K562 (cell line): ENCODE measurements around the gene CLDN20. TPM values are rescaled to one million over a fixed set of nuclear protein-coding genes. Genes with fewer than 3 reads are reported as not detected.

Source experiments
- ATAC-seq: fragments of 200-7000 bp; cut with Tn5 transposase; 3 replicates; pipeline ENCODE4 v1.9.1; 2020; ENCODE audit warnings: moderate library complexity
- BruUV-seq: library from RNA; stranded (reverse); fragments of 400-500 nt; replicated peaks from 2 replicates; lab custom pipeline; 2021; lab: Mats Ljungman, UMichigan
- CTCF ChIA-PET: fragments of 300-600 bp; formaldehyde crosslinking; extraction: SDS; loops from one replicate; lab custom pipeline; 2021; ENCODE audit warnings: low intra/inter-chr PET ratio; lab: Yijun Ruan, JAX
- POLR2A ChIA-PET: fragments of 300-600, 350-650 bp; sonication (Branson Sonifier 250); formaldehyde crosslinking; extraction: SDS; loops from one replicate; lab custom pipeline; 2021; ENCODE audit warnings: antibody characterized with exemption, inconsistent platforms; lab: Yijun Ruan, JAX
- DNase-seq, 4 experiments: peaks; one replicate each; pipeline versions ENCODE4 v3.0.0 to v3.0.0-alpha.2; 2011 to 2018; ENCODE audit warnings: low spot score in 3 of 4, mixed read lengths in 3 of 4; ENCODE audit errors: extremely low read depth in 1 of 4
- FAIRE-seq: peaks from 2 replicates; lab custom pipeline; 2011; peaks lifted over from hg19 to GRCh38; lab: Jason Lieb, UNC
- H2AFZ ChIP-seq: 2 replicates; pipeline ENCODE4 v1.6.0; 2011; ENCODE audit warnings: low read depth, low read length, control low read depth, inconsistent platforms
- H3K27ac ChIP-seq: fragments of 200-600 bp; 3 replicates; pipeline ENCODE4 v1.8.0; 2011; ENCODE audit warnings: low read depth, mild to moderate bottlenecking, control low read depth, inconsistent platforms, low read length, moderate library complexity, mixed read lengths; ENCODE audit errors: extremely low read depth
- H3K27me3 ChIP-seq, 2 experiments: fragments of 300-600 bp in 1 of 2; 2 replicates in 1 of 2; 3 replicates in 1 of 2; pipeline versions ENCODE4 v1.6.0 to v1.8.0; 2011; ENCODE audit warnings: inconsistent platforms in 2 of 2, low read length in 2 of 2, mild to moderate bottlenecking in 1 of 2, mixed read lengths in 1 of 2, moderate library complexity in 1 of 2; ENCODE audit not compliant: control insufficient read depth in 2 of 2, insufficient read depth in 2 of 2
- H3K36me3 ChIP-seq: fragments of 300-600 bp; 3 replicates; pipeline ENCODE4 v1.8.0; 2011; ENCODE audit warnings: mild to moderate bottlenecking, low read length, inconsistent platforms; ENCODE audit not compliant: control insufficient read depth, insufficient read depth
- H3K4me1 ChIP-seq, 2 experiments: fragments of 200-600 bp in 1 of 2; replicated peaks in 1 of 2; 2 replicates in 1 of 2; 3 replicates in 1 of 2; pipeline versions ENCODE4 v1.5.1 to v1.8.0; 2011; ENCODE audit warnings: inconsistent platforms in 2 of 2, low read length in 2 of 2, mild to moderate bottlenecking in 1 of 2, mixed read lengths in 1 of 2, moderate library complexity in 1 of 2; ENCODE audit not compliant: control insufficient read depth in 2 of 2, insufficient read depth in 2 of 2
- H3K4me2 ChIP-seq: 2 replicates; pipeline ENCODE4 v1.6.1; 2011; ENCODE audit warnings: low read length, control low read depth, inconsistent platforms, mixed read lengths; ENCODE audit not compliant: insufficient read depth
- H3K4me3 ChIP-seq: fragments of 200-600 bp; sonication (generic), shearing (Covaris generic); 2 replicates; pipeline ENCODE4 v1.5.1; 2016; ENCODE audit warnings: control low read depth, inconsistent platforms
- H3K79me2 ChIP-seq: fragments of 200-600 bp; 3 replicates; pipeline ENCODE4 v1.8.0; 2011; ENCODE audit warnings: low read length, inconsistent platforms; ENCODE audit not compliant: control insufficient read depth, insufficient read depth
- H3K9ac ChIP-seq, 2 experiments: 2 replicates each; pipeline versions ENCODE4 v1.6.0 to v1.6.1; 2011; ENCODE audit warnings: low read depth in 2 of 2, low read length in 2 of 2, control low read depth in 1 of 2, inconsistent platforms in 1 of 2, mild to moderate bottlenecking in 1 of 2, mixed read lengths in 1 of 2; ENCODE audit not compliant: insufficient read depth in 1 of 2
- H3K9me1 ChIP-seq: one replicate; pipeline ENCODE4 v1.6.0; 2011; ENCODE audit warnings: inconsistent platforms, mild to moderate bottlenecking, low read length, moderate library complexity; ENCODE audit not compliant: control insufficient read depth, insufficient read depth
- H3K9me3 ChIP-seq: replicated peaks from 2 replicates; pipeline ENCODE4 v1.5.1; 2011; ENCODE audit warnings: low read depth, low read length, inconsistent platforms; ENCODE audit not compliant: control insufficient read depth, insufficient read depth
- H4K20me1 ChIP-seq: replicated peaks from 2 replicates; pipeline ENCODE4 v1.6.1; 2011; ENCODE audit warnings: low read length, inconsistent platforms, mixed read lengths; ENCODE audit not compliant: control insufficient read depth, insufficient read depth
- BRD4 ChIP-seq: fragments of 200-600 bp; sonication (generic); IDR thresholded peaks from 2 replicates; pipeline ENCODE4 v1.6.1; 2017; ENCODE audit warnings: inconsistent platforms
- CBX5 ChIP-seq: IDR thresholded peaks from 2 replicates; pipeline ENCODE4 v1.6.1; 2014; ENCODE audit warnings: low read depth, borderline replicate concordance
- MIER1 ChIP-seq: fragments of 450-650 bp; IDR thresholded peaks from 2 replicates; pipeline ENCODE4 v1.6.1; 2016; ENCODE audit warnings: antibody characterized with exemption, mild to moderate bottlenecking, low read depth
- PML ChIP-seq: IDR thresholded peaks from 2 replicates; pipeline ENCODE4 v1.6.1; 2012; ENCODE audit warnings: low read length, inconsistent platforms
- PTRF ChIP-seq: fragments of 450-650 bp; IDR thresholded peaks from 2 replicates; pipeline ENCODE4 v1.6.1; 2016; ENCODE audit warnings: mild to moderate bottlenecking, missing genetic modification characterization, missing compliant biosample characterization
- SMARCA5 ChIP-seq: fragments of 450-650 bp; IDR thresholded peaks from 2 replicates; pipeline ENCODE4 v1.6.1; 2016
- SRF ChIP-seq, 2 experiments: fragments of 250-450, 450-650 bp in 1 of 2; sonication (Bioruptor Pico) in 1 of 2; sonication (generic) in 1 of 2; formaldehyde crosslinking; IDR thresholded peaks; 2 replicates each; pipeline versions ENCODE4 v1.5.0 to v1.5.1; 2020 to 2022; ENCODE audit warnings: mild to moderate bottlenecking in 1 of 2, missing genetic modification reagents in 1 of 2
- SRSF1 ChIP-seq: fragments of 200-400 bp; formaldehyde crosslinking; IDR thresholded peaks from 2 replicates; pipeline ENCODE4 v1.6.1; 2017; ENCODE audit warnings: mild to moderate bottlenecking, low read depth, low read length, moderate library complexity
- SRSF3 ChIP-seq: fragments of 200-400 bp; formaldehyde crosslinking; IDR thresholded peaks from 2 replicates; pipeline ENCODE4 v1.6.1; 2016; ENCODE audit warnings: mild to moderate bottlenecking, low read length, moderate library complexity; ENCODE audit not compliant: insufficient read depth
- U2AF2 ChIP-seq: fragments of 200-400 bp; formaldehyde crosslinking; optimal IDR thresholded peaks from 2 replicates; pipeline ENCODE3; 2017; ENCODE audit warnings: low read depth, mild to moderate bottlenecking, low read length
- ZNF589 ChIP-seq: fragments of 200-800 bp; sonication (Bioruptor generic); IDR thresholded peaks from 2 replicates; pipeline ENCODE4 v1.6.1; 2016; ENCODE audit warnings: low read depth, missing genetic modification characterization, missing compliant biosample characterization
- WGBS: fragments of 100-300 bp; shearing (Covaris generic); methylation state at CpG from one replicate; pipeline ENCODE4 v1.1.6; 2016; ENCODE audit warnings: low coverage, mixed read lengths; ENCODE audit not compliant: insufficient coverage; ENCODE audit errors: missing lambda C conversion rate; 5-methylcytosine and 5-hydroxymethylcytosine counted together
- in situ Hi-C: fragments of 300-500 bp; cut with MboI; formaldehyde crosslinking; loops from 4 replicates; pipeline ENCODE4 v1.15.0; 2018; ENCODE audit warnings: inconsistent platforms, mixed read lengths
- intact Hi-C: fragments of 100-400 bp; cut with micrococcal nuclease; formaldehyde crosslinking; loops from 2 replicates; pipeline ENCODE4 v1.14.2; 2022
- polyA plus RNA-seq, 8 experiments: library from polyadenylated mRNA; depleted of rRNA in 4 of 8; stranded (reverse) in 5 of 8; unstranded in 3 of 8; fragments of >200 nt; fragmentation: Nextera tagmentation in 2 of 8; fragmentation: Illumina TruSeq in 1 of 8; extraction: Ambion mirVana in 2 of 8; extraction: Trizol in 1 of 8; gene quantifications; 2 replicates each; pipeline versions ENCODE4 v1.2.1 to v1.2.3, GENCODE V29; 2011 to 2014; ENCODE audit warnings: inconsistent platforms in 1 of 8, missing spikeins in 1 of 8
- total RNA-seq, 7 experiments: library from RNA; depleted of rRNA in 6 of 7; stranded (reverse); fragments of >200 nt in 6 of 7; fragmentation: Illumina TruSeq in 2 of 7; extraction: Trizol in 2 of 7; gene quantifications; 2 replicates each; pipeline versions ENCODE4 v1.2.1 to v1.2.3, GENCODE V29; 2011 to 2021; ENCODE audit warnings: low replicate concordance in 1 of 7
- TF ChIP-seq, protein P1 (sequence below): fragments of 450-650 bp; formaldehyde crosslinking; IDR thresholded peaks from 2 replicates; pipeline ENCODE4 v1.4.0; 2022; ENCODE audit warnings: mild to moderate bottlenecking, moderate library complexity
- TF ChIP-seq, protein P2 (sequence below): fragments of 250-450 bp; sonication (Bioruptor Pico); IDR thresholded peaks from 2 replicates; pipeline ENCODE4 v1.5.0; 2021
- TF ChIP-seq, protein P3 (sequence below): fragments of 250-450 bp; sonication (Bioruptor Pico); IDR thresholded peaks from 2 replicates; pipeline ENCODE4 v1.8.0; 2021; ENCODE audit warnings: mild to moderate bottlenecking, moderate library complexity

CLDN20 gene
- total and polyA plus RNA-seq, 9 of the 15 experiments (the other 6 are each of a cell fraction or from before 2014, with no cell fraction given), result not detected

DNA sequence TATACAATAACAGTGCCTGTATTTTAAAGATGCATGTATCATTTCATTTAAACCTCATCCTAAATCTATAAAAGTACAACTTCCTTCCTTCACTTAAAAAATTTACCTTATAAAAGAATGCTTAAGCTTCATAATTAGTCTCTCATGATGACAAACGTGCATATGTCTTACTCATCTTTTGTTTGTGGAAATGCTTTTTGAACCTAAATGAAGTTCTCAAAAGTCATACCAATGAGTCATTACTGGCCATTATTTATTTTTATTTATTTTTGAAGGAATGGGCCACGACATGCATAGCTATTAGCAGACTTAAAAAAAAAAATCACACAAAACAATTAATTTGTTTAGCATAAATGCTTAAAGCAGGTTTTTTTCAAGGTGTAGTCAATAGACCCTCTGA lies 46.8 kb downstream of the CLDN20 start:
- Histone ChIP-seq H3K9me1 (no peaks in the 10 kb centered on the region), H3K4me2 (no peak overlapping the region), H3K79me2 (peaks cover 26% of the 10 kb centered on the region), H3K27me3 (no peaks in the 10 kb centered on the region), H3K9ac (no peak overlapping the region), H3K27ac (no peak overlapping the region), H3K36me3 (peaks cover 71% of the 10 kb centered on the region), H4K20me1 (no peaks in the 10 kb centered on the region), H3K9me3 (no peaks in the 10 kb centered on the region), H2AFZ (no peak overlapping the region), H3K4me3 (no peak overlapping the region), H3K4me1 (peaks cover 2 to 4% of the 10 kb centered on the region in 2 experiments; a peak in 3 of 5 replicates)
- BruUV-seq, result no TSS peak
- TF ChIP-seq SRSF3 (no peak), BRD4 (no peak), SRF (CRISPR knock-in tag; IDR thresholded peaks at IDR 0.05) (no peak), MIER1 (no peak), PML (no peak)
- intact Hi-C loops (loop anchor here (5.0 to 10.0 kb wide), 2 partner anchors 633 to 1374 kb away; no protein-coding TSS in a partner anchor), in situ Hi-C loops (loop anchor here (25.0 kb wide), 1 partner anchor 1877 kb away; no protein-coding TSS in a partner anchor)
- FAIRE-seq (no peak), DNase-seq (no peak), ATAC-seq (no peak)
- POLR2A ChIA-PET, result interaction anchor here (1.5 kb wide), 1 partner anchor 34 kb away, joined by 4 read pairs; no protein-coding TSS in a partner anchor
- CTCF ChIA-PET, result no interaction called here
- 82% methylated on average over 2 of the region's 2 CpGs for WGBS

DNA sequence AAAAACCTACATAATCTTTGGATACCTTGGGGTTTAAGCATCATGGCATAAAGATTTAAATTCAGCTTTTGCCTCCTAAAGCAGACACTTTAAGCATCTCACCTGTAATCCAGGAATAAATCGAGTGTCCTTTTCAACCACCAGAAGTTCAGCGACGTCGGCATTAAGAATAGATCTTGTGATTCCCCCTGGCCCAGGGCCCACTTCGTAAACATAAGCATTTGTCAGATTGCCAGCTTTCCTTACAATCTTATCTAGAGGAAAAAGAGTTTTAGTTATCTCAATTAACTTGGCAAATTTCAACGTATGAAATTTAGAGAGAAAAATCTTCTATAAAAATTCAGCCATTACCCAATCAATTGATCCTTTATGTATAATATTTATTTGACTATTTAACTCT lies 47.3 kb downstream of the CLDN20 start:
- Histone ChIP-seq H3K4me3 (no peak overlapping the region), H3K36me3 (peaks cover 66% of the 10 kb centered on the region), H3K27me3 (no peaks in the 10 kb centered on the region), H3K9me3 (no peaks in the 10 kb centered on the region), H3K9me1 (no peaks in the 10 kb centered on the region), H4K20me1 (no peaks in the 10 kb centered on the region), H3K79me2 (peaks cover 26% of the 10 kb centered on the region), H3K4me1 (peaks cover 4 to 7% of the 10 kb centered on the region in 2 experiments; a peak in 3 of 5 replicates), H3K4me2 (no peak overlapping the region), H2AFZ (no peak overlapping the region), H3K9ac (no peak overlapping the region), H3K27ac (no peak overlapping the region)
- 74% methylated on average over 6 of the region's 6 CpGs for WGBS
- no peak for ATAC-seq
- DNase-seq, result no peak
- BruUV-seq, result no TSS peak
- no peak for FAIRE-seq
- ChIA-PET POLR2A (interaction anchor here (1.5 kb wide), 1 partner anchor 34 kb away, joined by 4 read pairs; no protein-coding TSS in a partner anchor), CTCF (no interaction called here)
- intact Hi-C loops, result loop anchor here (5.0 to 10.0 kb wide), 2 partner anchors 634 to 1374 kb away; no protein-coding TSS in a partner anchor
- in situ Hi-C loops, result loop anchor here (25.0 kb wide), 1 partner anchor 1876 kb away; no protein-coding TSS in a partner anchor
- TF ChIP-seq U2AF2 (no peak), ZNF589 (CRISPR knock-in tag) (no peak), CBX5 (no peak), PTRF (no peak), SMARCA5 (no peak), SRSF1 (no peak)
- TF ChIP-seq, protein P1, sequence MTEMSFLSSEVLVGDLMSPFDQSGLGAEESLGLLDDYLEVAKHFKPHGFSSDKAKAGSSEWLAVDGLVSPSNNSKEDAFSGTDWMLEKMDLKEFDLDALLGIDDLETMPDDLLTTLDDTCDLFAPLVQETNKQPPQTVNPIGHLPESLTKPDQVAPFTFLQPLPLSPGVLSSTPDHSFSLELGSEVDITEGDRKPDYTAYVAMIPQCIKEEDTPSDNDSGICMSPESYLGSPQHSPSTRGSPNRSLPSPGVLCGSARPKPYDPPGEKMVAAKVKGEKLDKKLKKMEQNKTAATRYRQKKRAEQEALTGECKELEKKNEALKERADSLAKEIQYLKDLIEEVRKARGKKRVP (CRISPR knock-in tag), result no peak
- TF ChIP-seq, protein P2, sequence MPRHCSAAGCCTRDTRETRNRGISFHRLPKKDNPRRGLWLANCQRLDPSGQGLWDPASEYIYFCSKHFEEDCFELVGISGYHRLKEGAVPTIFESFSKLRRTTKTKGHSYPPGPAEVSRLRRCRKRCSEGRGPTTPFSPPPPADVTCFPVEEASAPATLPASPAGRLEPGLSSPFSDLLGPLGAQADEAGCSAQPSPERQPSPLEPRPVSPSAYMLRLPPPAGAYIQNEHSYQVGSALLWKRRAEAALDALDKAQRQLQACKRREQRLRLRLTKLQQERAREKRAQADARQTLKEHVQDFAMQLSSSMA (CRISPR knock-in tag), result no peak
- TF ChIP-seq, protein P3, sequence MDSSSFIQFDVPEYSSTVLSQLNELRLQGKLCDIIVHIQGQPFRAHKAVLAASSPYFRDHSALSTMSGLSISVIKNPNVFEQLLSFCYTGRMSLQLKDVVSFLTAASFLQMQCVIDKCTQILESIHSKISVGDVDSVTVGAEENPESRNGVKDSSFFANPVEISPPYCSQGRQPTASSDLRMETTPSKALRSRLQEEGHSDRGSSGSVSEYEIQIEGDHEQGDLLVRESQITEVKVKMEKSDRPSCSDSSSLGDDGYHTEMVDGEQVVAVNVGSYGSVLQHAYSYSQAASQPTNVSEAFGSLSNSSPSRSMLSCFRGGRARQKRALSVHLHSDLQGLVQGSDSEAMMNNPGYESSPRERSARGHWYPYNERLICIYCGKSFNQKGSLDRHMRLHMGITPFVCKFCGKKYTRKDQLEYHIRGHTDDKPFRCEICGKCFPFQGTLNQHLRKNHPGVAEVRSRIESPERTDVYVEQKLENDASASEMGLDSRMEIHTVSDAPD (CRISPR knock-in tag), result no peak
